HCT116 (cell line): Measurements from ENCODE around the gene GMEB2.

Experiments
- CTCF ChIP-seq, 3 experiments: fragments of 200-600 bp in 1 of 3; sonication (generic) in 1 of 3; IDR thresholded peaks in 2 of 3; conservative IDR thresholded peaks in 1 of 3; 2 replicates each; pipeline ENCODE4 v1.5.1; 2012 to 2017; ENCODE audit warnings: low read depth in 2 of 3, low read length in 2 of 3, antibody characterized with exemption in 1 of 3, borderline replicate concordance in 1 of 3, control low read depth in 1 of 3, mild to moderate bottlenecking in 1 of 3, mixed read lengths in 1 of 3, mixed run types in 1 of 3, moderate library complexity in 1 of 3; ENCODE audit not compliant: insufficient read depth in 1 of 3
- EGR1 ChIP-seq: IDR thresholded peaks from 2 replicates; pipeline ENCODE4 v1.6.1; 2012; ENCODE audit warnings: low read depth
- ELF1 ChIP-seq: IDR thresholded peaks from 2 replicates; pipeline ENCODE4 v1.6.1; 2012; ENCODE audit warnings: low read depth, borderline replicate concordance
- EZH2 ChIP-seq: fragments of 200-600 bp; sonication (generic); IDR thresholded peaks from 2 replicates; pipeline ENCODE4 v1.6.1; 2017; ENCODE audit warnings: antibody characterized with exemption, mixed run types
- POLR2A ChIP-seq: IDR thresholded peaks from 2 replicates; pipeline ENCODE4 v1.7.0; 2011; ENCODE audit warnings: borderline replicate concordance; ENCODE audit not compliant: insufficient read depth, insufficient read length; ENCODE audit errors: extremely low read depth
- POLR2AphosphoS5 ChIP-seq: IDR thresholded peaks from 2 replicates; pipeline ENCODE4 v1.6.1; 2011; ENCODE audit warnings: mild to moderate bottlenecking, low read depth, low read length, moderate library complexity

- TF ChIP-seq CTCF (IDR thresholded peaks at IDR 0.05 in 2 of 3, conservative IDR thresholded peaks at IDR 0.05 in 1 of 3; ENCODE audit: borderline replicate concordance in 1 of 3, insufficient read depth in 1 of 3, low read depth in 2 of 3, low read length in 2 of 3) (no peak), EGR1 (no peak), POLR2AphosphoS5 (no peak), POLR2A (no peak), EZH2 (no peak), ELF1 (no peak)
Observed at GRCh38 chr20:63640086-63640485, 13.2 kb upstream of the GMEB2 start.
